Gastroesophageal sphincter (tissue), 3 donors: ENCODE data around the gene FLACC1.

Source experiments
- CTCF ChIP-seq, 4 experiments: fragments of 200-600 bp in 2 of 4; fragments of 450-650 bp in 2 of 4; sonication (generic) in 1 of 4; IDR thresholded peaks; one replicate each; pipeline ENCODE4 v1.5.1; 2017 to 2019; ENCODE audit warnings: antibody characterized with exemption in 4 of 4, mild to moderate bottlenecking in 2 of 4, moderate library complexity in 2 of 4
- POLR2A ChIP-seq, 2 donors: fragments of 450-650 bp; IDR thresholded peaks; one replicate each; pipeline ENCODE4 v1.6.1; 2017; ENCODE audit warnings: antibody characterized with exemption in 2 of 2, mild to moderate bottlenecking in 2 of 2, moderate library complexity in 1 of 2

- TF ChIP-seq CTCF (IDR thresholded peaks at IDR 0.05) (no peak), POLR2A (IDR thresholded peaks at IDR 0.05) (no peak)
Observed at GRCh38 chr2:201254081-201254730, 102.9 kb downstream of the FLACC1 start.
